ENCODE measurements around the gene CNOT11.

The CNOT11 gene

DNA sequence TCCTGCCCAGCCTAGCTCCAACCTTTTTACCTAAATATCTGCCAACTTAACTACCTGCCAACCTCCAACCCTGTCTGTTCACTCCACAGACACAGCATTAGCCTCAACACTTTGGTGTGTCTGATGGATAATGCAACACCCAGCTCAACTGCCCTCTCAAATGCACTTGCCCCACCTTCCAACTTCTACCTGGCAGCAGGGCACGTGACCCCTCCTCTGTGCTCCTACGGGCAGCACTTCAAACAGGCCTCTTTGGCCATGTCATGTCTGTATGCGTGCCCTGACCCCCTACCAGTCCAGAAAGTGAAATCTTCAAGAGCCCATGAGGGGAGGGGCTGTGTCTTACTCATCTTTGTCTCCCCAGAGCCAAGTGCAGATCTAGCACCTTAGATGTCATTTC, 30.3 kb downstream of the CNOT11 start:
- DNase-seq = no peak

DNA sequence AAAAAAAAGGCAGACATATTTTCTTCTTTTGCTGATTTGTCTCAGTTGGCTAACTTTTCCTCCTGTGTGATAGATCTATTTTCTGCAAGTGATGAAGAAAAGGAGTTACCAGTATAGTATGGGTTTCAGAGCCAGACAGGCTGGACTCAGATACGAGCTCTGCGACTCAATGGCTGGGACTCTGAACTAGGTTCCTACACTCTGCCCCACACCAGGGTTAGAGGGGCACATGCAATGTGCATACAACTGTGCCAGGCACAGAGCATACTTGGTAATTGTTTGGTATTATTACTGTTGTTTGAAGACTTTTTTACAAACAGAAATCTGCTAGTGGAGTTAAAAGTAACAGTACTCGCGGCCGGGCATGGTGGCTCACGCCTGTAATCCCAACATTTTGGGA, 34.0 kb downstream of the CNOT11 start:
- DNase-seq = no peak

- DNase-seq = no peak
Observed at GRCh38 chr2:101287303-101287702, 34.6 kb downstream of the CNOT11 start.

DNA sequence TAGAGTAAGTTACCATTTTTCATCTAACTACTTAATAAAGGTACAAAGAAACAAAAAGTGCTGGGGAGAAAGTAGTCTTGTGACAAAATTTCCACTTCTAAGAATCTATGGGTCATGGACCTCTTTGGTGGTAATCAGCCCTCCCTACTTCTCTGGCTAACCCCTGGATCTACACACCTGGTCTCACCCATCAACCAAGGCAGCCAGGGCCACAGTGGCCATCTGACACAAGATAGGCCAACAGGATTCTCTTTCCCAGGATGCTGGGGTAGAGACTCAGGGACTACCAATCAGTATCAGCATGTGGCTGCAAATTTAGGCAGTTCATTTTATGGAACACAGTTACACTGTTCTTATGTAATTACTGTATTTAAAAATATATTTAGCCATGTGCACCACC, 38.0 kb downstream of the CNOT11 start:
- DNase-seq = no peak

- DNase-seq = no peak
Observed at GRCh38 chr2:101291973-101292372, 39.3 kb downstream of the CNOT11 start.

DNA sequence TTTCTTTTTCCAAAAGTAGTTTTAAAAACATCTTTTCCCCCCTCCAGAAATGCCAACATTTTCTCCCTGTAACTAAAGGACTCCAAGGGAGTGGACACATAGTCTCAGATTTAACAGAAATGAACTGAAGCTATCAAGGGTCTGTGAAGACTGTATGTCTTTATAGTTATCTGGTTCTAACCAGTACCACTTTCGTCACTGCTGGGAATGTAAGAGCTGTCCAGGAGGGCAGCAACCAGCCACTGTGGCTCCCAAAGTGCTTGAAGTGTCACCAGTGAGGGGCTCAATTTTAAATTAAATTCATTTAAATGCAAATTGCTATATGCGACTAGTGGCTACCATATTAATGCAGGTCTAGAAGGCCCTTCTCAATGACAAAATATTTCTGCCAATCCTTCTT, 40.9 kb downstream of the CNOT11 start:
- DNase-seq = no peak

DNA sequence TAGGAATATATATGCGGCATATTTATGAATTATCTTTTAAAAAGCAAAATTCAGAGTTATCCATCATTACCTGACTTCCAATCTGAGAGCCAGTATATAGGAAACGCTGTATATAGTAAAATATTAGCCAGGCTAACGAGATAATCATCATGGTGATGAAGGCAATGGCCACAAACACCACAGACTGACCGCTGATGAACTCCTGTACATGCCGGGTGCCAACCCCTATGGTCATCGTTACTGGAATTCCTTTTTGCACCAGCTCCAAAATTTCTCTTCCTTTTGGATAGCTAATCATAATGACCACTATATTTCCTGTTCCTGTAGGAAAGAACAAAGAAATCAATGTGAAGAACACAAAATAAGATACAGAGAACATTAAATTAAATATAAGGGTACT, 42.2 kb downstream of the CNOT11 start:
- no peak for DNase-seq

DNA sequence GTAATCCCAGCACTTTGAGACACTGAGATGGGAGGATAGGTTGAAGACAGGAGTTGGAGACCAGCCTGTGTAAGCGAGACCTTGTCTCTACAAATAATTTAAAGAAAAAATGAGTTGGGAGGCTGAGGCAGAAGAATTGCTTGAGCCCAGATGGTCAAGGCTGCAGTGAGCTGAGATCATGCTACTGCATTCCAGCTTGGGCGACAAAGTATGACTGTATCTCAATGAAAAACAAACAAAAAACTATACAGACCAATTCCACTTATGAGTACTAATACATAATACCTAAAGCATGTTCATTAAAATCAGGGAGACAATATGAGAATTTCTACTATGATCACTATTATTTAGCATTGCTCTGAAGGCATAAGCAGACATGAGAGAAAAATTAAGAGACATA, 43.2 kb downstream of the CNOT11 start:
- DNase-seq = no peak

GRCh38 chr2:101296371-101296770, 43.7 kb downstream of the CNOT11 start:
- no peak for DNase-seq

DNA sequence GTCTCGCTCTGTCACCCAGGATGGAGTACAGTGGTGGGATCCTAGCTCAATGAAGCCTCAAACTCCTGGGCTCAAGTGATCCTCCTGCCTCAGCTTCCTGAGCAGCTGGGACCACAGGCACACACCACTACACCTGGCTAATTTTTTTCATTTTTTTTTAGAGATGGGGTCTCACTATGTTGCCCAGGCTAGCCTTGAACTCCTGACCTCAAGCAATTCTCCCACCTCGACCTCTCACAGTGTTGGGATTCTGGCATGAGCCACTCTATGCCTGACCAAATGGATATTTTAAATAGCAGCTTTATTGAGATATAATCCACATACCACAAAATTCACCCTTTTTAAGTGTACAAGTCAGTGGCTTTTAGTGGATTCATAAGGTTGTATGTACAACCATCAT, 44.7 kb downstream of the CNOT11 start:
- DNase-seq = no peak

- no peak for DNase-seq
Observed at GRCh38 chr2:101299604-101300003, 46.9 kb downstream of the CNOT11 start.

DNA sequence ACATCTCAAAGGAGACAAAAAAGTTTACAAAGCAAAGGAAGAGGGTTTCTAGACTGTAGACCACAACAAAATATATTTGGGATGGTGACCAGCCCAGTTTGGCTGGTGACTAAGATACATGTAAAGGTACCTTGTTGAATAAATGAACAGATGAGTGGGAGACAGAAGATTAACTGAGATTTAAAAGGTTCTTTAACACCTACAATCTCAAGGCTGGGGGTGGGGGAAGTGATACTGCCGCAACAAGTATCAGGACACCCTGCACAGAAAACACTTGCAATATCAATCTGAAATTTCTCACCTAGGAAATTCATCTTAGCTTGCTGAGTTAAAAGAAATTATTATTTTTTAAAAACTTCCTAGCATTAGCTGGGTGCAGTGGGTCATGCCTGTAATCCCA, 47.5 kb downstream of the CNOT11 start:
- DNase-seq = no peak

- no peak for DNase-seq
Observed at GRCh38 chr2:101300836-101301235, 48.1 kb downstream of the CNOT11 start.

- no peak for DNase-seq
Observed at GRCh38 chr2:101302016-101302415, 49.3 kb downstream of the CNOT11 start.

DNA sequence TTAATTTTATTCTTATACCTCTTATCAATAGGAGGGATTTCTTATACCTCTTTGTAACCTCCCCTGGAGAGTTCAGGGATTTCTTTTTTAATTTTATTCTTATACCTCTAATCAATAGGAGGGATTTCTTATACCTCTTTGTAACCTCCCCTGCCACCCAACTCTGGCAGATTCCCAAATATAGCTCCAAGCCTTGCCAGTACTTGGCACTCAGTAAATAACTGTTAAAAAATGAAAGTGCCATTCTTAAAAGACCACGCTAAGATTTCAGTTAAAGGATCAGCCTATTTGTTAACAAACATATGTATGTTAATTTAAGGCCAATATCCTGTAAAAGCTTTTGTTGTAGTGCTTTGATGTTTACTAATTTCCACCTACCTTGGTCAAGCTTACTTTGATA, 51.0 kb downstream of the CNOT11 start:
- DNase-seq = no peak

- DNase-seq = no peak
Observed at GRCh38 chr2:101305035-101305434, 52.3 kb downstream of the CNOT11 start.

- no peak for DNase-seq
Observed at GRCh38 chr2:101305492-101306078, 52.9 kb downstream of the CNOT11 start.

DNA sequence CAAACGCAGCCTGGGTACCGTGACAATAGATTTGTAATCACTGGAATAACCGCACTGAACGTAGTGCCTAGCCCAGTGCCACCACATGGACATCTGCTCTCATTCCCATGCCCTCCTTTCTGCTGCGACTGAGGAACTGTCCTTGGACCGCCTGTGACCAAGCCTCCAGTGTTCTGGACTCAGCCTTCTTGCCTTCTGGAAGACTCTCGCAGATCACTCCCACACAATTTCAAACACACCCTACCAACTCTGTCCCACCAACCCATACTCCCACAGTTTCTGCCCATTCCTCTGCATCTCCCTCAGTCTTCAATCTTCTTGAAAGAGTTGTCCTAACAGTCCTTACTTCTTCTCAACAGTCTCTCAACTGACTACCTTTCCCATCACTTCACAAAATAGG, 53.7 kb downstream of the CNOT11 start:
- peak; percentile 42 for DNase-seq

DNA sequence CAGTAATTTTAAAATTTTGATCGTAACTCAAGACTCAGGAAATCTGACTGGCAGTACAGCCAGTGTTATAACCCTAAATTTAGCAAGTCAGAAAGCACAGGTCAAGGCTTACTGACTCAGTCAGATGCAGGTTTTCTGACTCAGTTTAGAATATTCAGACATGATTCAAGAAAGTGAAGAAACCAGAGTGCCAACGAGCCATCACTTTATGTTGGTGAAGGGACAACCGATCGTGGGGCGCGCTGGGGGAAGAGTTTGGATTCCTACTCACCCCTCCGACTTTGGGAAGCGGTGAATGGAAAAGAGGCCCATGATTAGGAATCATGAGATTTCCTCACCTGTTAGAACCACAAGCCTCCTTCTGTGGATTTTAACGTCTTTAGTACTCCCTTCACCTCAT, 54.8 kb downstream of the CNOT11 start:
- no peak for DNase-seq

- DNase-seq = no peak
Observed at GRCh38 chr2:101307950-101308431, 55.3 kb downstream of the CNOT11 start.

GRCh38 chr2:101308432-101309210, 55.9 kb downstream of the CNOT11 start, which contains the start of gene RNF149:
Gene RNF149, minus strand, starts transcription at chr2:101308701. Its CDS starts 113 bp downstream, at chr2:101308588.
- peak; percentile 96 for DNase-seq

DNA sequence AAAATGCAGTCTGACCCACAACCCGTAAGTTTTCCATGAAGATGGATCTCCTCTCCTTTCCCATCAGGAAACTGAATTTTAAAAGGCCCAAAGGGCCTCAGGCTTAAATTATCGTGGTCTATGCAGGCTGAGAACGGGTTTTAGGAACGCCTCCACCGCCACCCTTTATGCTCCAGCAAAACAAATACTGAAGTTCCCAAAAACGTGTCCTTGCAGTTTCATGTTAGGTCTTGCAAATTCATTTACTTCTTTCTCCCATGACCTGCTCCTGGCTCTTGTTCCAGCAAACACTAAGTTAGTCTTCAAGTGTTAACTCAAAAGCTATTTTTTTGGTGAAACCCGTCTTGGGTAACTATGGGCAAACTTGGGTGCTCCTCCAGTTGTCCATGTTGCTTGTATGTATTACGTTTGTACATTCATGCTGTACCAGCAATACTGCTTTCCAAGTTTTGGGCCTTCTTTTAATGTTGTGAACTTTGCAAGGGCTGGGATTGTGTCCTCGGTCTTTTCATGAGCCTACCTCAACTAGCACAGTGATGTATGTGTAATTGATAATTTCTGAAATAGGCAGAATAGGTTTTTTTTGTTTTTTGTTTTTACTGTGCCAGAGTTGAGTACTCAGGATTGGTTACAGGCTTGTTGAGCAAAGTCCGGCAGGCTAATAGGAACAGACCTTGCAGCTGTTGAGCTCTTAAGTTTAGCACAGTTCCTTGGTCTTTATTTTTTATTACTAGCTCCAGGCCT, 57.6 kb downstream of the CNOT11 start:
- DNase-seq = no peak

DNA sequence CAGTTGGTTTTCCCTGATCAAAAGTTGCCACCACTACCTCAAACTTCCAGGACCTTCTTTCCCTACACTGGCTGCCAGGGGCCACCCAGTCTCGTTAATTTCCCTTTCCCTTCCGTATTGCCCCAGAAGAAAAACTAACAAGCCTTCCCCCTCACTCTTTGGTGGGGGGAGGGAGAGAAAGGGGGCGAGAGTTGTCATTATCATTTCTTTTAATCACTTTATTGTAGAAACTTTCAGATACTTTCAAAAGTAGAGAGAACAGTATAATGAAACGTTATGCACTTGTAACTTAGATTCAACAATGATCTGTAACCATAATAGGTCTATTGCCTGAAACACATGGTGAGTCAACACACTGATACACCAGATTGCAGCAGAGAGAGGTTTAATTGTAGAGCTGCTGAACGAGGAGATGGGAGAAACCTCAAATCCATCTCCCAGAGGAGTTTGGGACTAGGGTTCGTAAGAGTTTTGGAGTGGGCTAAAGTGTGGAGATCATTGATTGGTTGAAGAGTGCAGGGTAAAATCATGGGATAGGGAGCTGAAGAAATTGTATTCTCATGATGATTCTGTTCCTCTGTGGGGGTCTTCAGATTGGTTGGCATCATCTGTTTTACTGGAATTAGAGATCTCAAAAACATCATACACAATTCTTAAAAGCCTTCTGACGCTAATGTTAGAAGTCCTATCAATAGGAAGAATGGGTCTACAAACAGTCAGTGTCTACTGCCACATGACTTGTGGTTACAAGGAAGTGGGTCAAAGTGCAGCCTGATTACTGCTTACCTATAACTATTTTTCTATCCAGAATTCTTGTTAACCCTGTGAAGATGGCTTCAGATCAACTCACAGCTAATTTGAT, 58.4 kb downstream of the CNOT11 start:
- DNase-seq = no peak
